ENCODE results near the gene NXNL2. TPM values are rescaled to one million over a fixed set of nuclear protein-coding genes. Genes with fewer than 3 reads are reported as not detected.

Gene NXNL2
- total RNA-seq, 2 experiments from 2014 or later: not detected

DNA sequence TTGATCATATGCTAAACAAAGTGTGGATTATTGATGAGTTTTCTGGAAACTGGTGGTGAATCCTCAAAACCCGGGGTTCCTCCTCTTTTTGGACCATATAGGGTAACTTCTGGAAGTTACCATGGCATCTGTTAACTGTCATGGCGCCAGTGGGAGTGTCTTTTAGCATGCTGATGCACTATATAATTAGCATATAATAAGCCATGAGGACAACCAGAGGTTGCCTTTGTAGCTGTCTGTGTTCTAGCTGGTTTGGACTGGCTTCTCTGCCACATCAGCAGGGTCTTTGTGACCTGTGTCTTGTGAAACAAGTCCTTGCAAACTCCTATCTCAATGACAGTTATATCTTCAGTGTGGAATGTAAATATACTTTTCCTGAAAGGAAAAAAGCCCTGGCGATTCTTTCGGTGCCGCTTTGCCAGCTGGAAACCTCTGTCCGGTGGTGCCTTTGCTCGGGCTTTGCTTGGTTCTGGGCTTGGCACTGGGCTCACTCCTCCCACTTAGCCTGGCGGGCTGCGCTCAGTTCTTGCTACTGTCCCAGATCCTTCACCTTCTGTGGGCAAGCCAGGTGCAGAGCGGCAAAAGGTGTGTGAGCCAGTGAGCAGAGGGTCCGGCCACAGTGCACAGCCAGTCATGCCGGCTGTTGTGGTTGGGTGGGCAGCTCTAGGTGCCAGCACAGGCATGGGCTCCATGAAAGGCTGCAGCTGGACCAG, 20.4 kb downstream of the NXNL2 start:
- ChIA-PET POLR2A (no interaction called here), CTCF (ENCODE audit: unreplicated experiment) (no interaction called here)
- no peak overlapping the region for H3K4me3 ChIP-seq (ENCODE audit: low read depth, low read length, poor library complexity, severe bottlenecking)
- no peaks in the 10 kb centered on the region for H3K9me3 ChIP-seq (ENCODE audit: low read length)
- H2AFZ ChIP-seq (ENCODE audit: low read length): no peak overlapping the region
- H3K4me1 ChIP-seq (ENCODE audit: insufficient read depth, low read length, poor library complexity, severe bottlenecking): no peaks in the 10 kb centered on the region
- no peaks in the 10 kb centered on the region for H3K9me2 ChIP-seq (ENCODE audit: insufficient read depth, low read length)
- DNase-seq (ENCODE audit: low spot score): no peak
- TF ChIP-seq EZH2phosphoT487 (IDR thresholded peaks at IDR 0.05; ENCODE audit: borderline replicate concordance, low read depth, low read length): no peak
- TF ChIP-seq, protein P1, sequence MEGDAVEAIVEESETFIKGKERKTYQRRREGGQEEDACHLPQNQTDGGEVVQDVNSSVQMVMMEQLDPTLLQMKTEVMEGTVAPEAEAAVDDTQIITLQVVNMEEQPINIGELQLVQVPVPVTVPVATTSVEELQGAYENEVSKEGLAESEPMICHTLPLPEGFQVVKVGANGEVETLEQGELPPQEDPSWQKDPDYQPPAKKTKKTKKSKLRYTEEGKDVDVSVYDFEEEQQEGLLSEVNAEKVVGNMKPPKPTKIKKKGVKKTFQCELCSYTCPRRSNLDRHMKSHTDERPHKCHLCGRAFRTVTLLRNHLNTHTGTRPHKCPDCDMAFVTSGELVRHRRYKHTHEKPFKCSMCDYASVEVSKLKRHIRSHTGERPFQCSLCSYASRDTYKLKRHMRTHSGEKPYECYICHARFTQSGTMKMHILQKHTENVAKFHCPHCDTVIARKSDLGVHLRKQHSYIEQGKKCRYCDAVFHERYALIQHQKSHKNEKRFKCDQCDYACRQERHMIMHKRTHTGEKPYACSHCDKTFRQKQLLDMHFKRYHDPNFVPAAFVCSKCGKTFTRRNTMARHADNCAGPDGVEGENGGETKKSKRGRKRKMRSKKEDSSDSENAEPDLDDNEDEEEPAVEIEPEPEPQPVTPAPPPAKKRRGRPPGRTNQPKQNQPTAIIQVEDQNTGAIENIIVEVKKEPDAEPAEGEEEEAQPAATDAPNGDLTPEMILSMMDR (conservative IDR thresholded peaks at IDR 0.05; ENCODE audit: low read length): no peak
- BruUV-seq (replicated peaks): no TSS peak
- no peak overlapping the region for H3K4me2 ChIP-seq (ENCODE audit: low read length)
- no peaks in the 10 kb centered on the region for H4K20me1 ChIP-seq (ENCODE audit: insufficient read depth, low read length)
- intact Hi-C loops (cut with micrococcal nuclease; ENCODE audit: unreplicated experiment): no loop called here
- no peak overlapping the region for H3K27ac ChIP-seq (ENCODE audit: low read depth, low read length, poor library complexity, severe bottlenecking)
- no peaks in the 10 kb centered on the region for H3K79me2 ChIP-seq (ENCODE audit: insufficient read depth, low read depth, low read length)
- no peaks in the 10 kb centered on the region for H3K36me3 ChIP-seq (ENCODE audit: insufficient read depth, low read length)

DNA sequence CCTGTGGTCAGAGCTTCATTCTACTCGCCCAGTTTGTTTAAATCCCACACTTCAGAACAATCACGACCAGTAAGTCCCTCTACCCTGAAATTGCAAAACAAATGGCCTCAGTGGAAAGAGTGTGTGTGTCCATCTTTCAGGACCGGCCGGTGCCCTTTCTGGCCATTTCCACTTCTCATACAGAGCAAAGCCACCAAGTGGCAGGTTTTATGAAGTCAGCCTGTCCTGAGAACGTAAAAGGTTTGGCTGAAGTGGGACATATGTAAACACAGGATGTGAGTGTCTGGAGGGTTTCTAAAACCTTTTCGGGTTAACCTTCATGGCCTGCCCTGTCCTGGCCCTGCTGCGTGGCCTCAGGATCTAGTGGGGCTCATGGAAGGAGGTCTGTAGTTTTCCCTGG, 24.7 kb downstream of the NXNL2 start:
- no peaks in the 10 kb centered on the region for H4K20me1 ChIP-seq (ENCODE audit: insufficient read depth, low read length)
- H3K36me3 ChIP-seq (ENCODE audit: insufficient read depth, low read length): no peaks in the 10 kb centered on the region
- no peak for TF ChIP-seq EZH2phosphoT487 (IDR thresholded peaks at IDR 0.05; ENCODE audit: borderline replicate concordance, low read depth, low read length)
- TF ChIP-seq, protein P1 (conservative IDR thresholded peaks at IDR 0.05; ENCODE audit: low read length): no peak
- H3K4me3 ChIP-seq (ENCODE audit: low read depth, low read length, poor library complexity, severe bottlenecking): no peak overlapping the region
- ChIA-PET POLR2A (no interaction called here), CTCF (ENCODE audit: unreplicated experiment) (no interaction called here)
- no TSS peak for BruUV-seq (replicated peaks)
- H3K79me2 ChIP-seq (ENCODE audit: insufficient read depth, low read depth, low read length): no peaks in the 10 kb centered on the region
- no peaks in the 10 kb centered on the region for H3K4me1 ChIP-seq (ENCODE audit: insufficient read depth, low read length, poor library complexity, severe bottlenecking)
- no peak overlapping the region for H2AFZ ChIP-seq (ENCODE audit: low read length)
- DNase-seq (ENCODE audit: low spot score): no peak
- H3K9me3 ChIP-seq (ENCODE audit: low read length): no peaks in the 10 kb centered on the region
- H3K4me2 ChIP-seq (ENCODE audit: low read length): no peak overlapping the region
- no peak overlapping the region for H3K27ac ChIP-seq (ENCODE audit: low read depth, low read length, poor library complexity, severe bottlenecking)
- no peaks in the 10 kb centered on the region for H3K9me2 ChIP-seq (ENCODE audit: insufficient read depth, low read length)
- intact Hi-C loops (cut with micrococcal nuclease; ENCODE audit: unreplicated experiment): no loop called here

DNA sequence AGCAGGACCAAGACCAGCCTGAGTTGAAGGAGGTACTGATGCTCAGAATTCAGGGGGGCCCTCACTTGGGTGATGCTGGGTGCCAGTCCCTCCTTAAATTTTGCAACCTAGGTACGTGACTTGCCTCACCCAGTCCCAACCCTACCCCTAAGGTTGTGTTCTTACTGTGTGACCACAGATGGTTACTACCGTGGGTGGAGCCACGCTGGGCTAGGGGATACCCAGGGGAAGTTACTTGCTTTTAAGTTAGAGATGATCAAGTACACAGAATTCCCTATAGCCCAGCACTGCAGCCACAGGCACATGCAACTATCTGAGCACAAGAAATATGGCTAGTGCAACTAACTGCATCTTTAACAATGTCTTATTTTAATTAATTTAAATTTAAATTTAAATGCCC, 32.9 kb downstream of the NXNL2 start:
- ChIA-PET CTCF (ENCODE audit: unreplicated experiment) (no interaction called here), POLR2A (no interaction called here)

More for the DNA sequence above, 32.9 kb downstream of the NXNL2 start:
- DNase-seq (ENCODE audit: low spot score): no peak
- Histone ChIP-seq H3K4me2 (ENCODE audit: low read length) (no peak overlapping the region), H3K9me3 (ENCODE audit: low read length) (no peaks in the 10 kb centered on the region), H3K27ac (ENCODE audit: low read depth, low read length, poor library complexity, severe bottlenecking) (no peak overlapping the region), H2AFZ (ENCODE audit: low read length) (no peak overlapping the region), H3K36me3 (ENCODE audit: insufficient read depth, low read length) (no peaks in the 10 kb centered on the region), H3K9me2 (ENCODE audit: insufficient read depth, low read length) (no peaks in the 10 kb centered on the region), H4K20me1 (ENCODE audit: insufficient read depth, low read length) (no peaks in the 10 kb centered on the region), H3K79me2 (ENCODE audit: insufficient read depth, low read depth, low read length) (no peaks in the 10 kb centered on the region), H3K4me3 (ENCODE audit: low read depth, low read length, poor library complexity, severe bottlenecking) (no peak overlapping the region), H3K4me1 (ENCODE audit: insufficient read depth, low read length, poor library complexity, severe bottlenecking) (no peaks in the 10 kb centered on the region)
- TF ChIP-seq, protein P1 (conservative IDR thresholded peaks at IDR 0.05; ENCODE audit: low read length): no peak
- no peak for TF ChIP-seq EZH2phosphoT487 (IDR thresholded peaks at IDR 0.05; ENCODE audit: borderline replicate concordance, low read depth, low read length)
- intact Hi-C loops (cut with micrococcal nuclease; ENCODE audit: unreplicated experiment): no loop called here
- no TSS peak for BruUV-seq (replicated peaks)

Data from OCI-LY7 (cell line).